ENCODE results near the gene PTH1R.

Gene PTH1R

DNA sequence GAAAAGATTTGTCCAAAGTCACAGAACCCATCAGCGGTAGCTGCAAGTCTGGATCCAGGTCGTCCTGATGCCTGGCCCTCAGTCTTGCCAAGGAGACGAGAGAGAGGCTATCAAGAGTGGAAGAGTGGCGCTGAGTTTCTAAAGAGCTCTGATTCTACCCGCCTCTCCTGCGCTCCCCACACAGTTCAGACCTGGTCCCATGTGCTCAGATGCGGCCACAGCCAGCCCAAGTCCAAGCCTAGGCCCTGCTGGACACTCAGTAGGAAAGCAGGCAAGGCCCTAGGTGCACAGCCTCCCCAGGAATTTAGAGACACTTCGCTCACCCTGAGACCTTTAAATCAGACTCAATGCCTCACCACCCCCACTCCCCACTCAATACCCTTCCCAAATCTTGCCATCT is 66.7 kb downstream of the PTH1R start:
- no peak overlapping the region for H3K4me3 ChIP-seq (ENCODE audit: low read depth, low read length)
- no peak for DNase-seq (ENCODE audit: low read depth)
- no peak for TF ChIP-seq MYC (IDR thresholded peaks at IDR 0.05; ENCODE audit: low read depth, low read length)
- TF ChIP-seq POLR2A (IDR thresholded peaks at IDR 0.05; ENCODE audit: extremely low read depth, insufficient read length): no peak
- TF ChIP-seq MAX (IDR thresholded peaks at IDR 0.05; ENCODE audit: low read depth, low read length): no peak
- TF ChIP-seq, protein P1, sequence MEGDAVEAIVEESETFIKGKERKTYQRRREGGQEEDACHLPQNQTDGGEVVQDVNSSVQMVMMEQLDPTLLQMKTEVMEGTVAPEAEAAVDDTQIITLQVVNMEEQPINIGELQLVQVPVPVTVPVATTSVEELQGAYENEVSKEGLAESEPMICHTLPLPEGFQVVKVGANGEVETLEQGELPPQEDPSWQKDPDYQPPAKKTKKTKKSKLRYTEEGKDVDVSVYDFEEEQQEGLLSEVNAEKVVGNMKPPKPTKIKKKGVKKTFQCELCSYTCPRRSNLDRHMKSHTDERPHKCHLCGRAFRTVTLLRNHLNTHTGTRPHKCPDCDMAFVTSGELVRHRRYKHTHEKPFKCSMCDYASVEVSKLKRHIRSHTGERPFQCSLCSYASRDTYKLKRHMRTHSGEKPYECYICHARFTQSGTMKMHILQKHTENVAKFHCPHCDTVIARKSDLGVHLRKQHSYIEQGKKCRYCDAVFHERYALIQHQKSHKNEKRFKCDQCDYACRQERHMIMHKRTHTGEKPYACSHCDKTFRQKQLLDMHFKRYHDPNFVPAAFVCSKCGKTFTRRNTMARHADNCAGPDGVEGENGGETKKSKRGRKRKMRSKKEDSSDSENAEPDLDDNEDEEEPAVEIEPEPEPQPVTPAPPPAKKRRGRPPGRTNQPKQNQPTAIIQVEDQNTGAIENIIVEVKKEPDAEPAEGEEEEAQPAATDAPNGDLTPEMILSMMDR (IDR thresholded peaks at IDR 0.05; ENCODE audit: low read depth, low read length): no peak

DNA sequence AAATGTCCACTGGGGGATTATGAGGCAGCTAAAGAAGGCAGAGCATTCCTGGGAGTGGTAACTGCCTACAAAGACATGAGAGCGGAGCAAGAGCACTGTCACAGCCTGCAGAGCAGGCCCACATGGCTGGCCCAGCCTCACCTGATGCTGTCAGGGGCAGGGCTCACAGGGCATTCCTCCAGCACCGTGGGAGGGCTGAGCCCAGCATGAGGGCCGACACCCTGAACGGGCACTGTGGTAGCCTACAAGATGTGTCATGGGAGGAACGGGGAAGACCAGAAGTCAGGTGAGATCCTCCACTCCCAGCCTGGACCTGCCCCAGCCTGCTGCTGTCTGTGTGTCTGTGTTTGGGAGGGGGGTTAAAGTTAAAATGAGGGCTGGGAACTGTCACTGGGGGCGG is 68.9 kb downstream of the PTH1R start:
- no peak for DNase-seq (ENCODE audit: low read depth)
- no peak overlapping the region for H3K4me3 ChIP-seq (ENCODE audit: low read depth, low read length)
- no peak for TF ChIP-seq MYC (IDR thresholded peaks at IDR 0.05; ENCODE audit: low read depth, low read length)
- TF ChIP-seq POLR2A (IDR thresholded peaks at IDR 0.05; ENCODE audit: extremely low read depth, insufficient read length): no peak
- TF ChIP-seq, protein P1 (IDR thresholded peaks at IDR 0.05; ENCODE audit: low read depth, low read length): no peak
- no peak for TF ChIP-seq MAX (IDR thresholded peaks at IDR 0.05; ENCODE audit: low read depth, low read length)

GRCh38 chr3:46946856-46947545 is 69.5 kb downstream of the PTH1R start:
- peak; percentile 85 for DNase-seq (ENCODE audit: low read depth)
- H3K4me3 ChIP-seq (ENCODE audit: low read depth, low read length): no peak overlapping the region
- TF ChIP-seq, protein P1 (IDR thresholded peaks at IDR 0.05; ENCODE audit: low read depth, low read length): no peak
- TF ChIP-seq MYC (IDR thresholded peaks at IDR 0.05; ENCODE audit: low read depth, low read length): no peak
- no peak for TF ChIP-seq MAX (IDR thresholded peaks at IDR 0.05; ENCODE audit: low read depth, low read length)
- TF ChIP-seq POLR2A (IDR thresholded peaks at IDR 0.05; ENCODE audit: extremely low read depth, insufficient read length): no peak

GRCh38 chr3:46947546-46947901 is 70.0 kb downstream of the PTH1R start:
- DNase-seq (ENCODE audit: low read depth): no peak

GRCh38 chr3:46947981-46948791 is 70.7 kb downstream of the PTH1R start:
- TF ChIP-seq MYC (IDR thresholded peaks at IDR 0.05; ENCODE audit: low read depth, low read length) (no peak), POLR2A (IDR thresholded peaks at IDR 0.05; ENCODE audit: extremely low read depth, insufficient read length) (no peak)
- TF ChIP-seq, protein P1 (IDR thresholded peaks at IDR 0.05; ENCODE audit: low read depth, low read length): no peak
- DNase-seq (ENCODE audit: low read depth): peak; percentile 88
- no peak overlapping the region for H3K4me3 ChIP-seq (ENCODE audit: low read depth, low read length)

More at GRCh38 chr3:46947546-46947901, 70.0 kb downstream of the PTH1R start:
- no peak overlapping the region for H3K4me3 ChIP-seq (ENCODE audit: low read depth, low read length)
- TF ChIP-seq POLR2A (IDR thresholded peaks at IDR 0.05; ENCODE audit: extremely low read depth, insufficient read length) (no peak), MYC (IDR thresholded peaks at IDR 0.05; ENCODE audit: low read depth, low read length) (no peak), MAX (IDR thresholded peaks at IDR 0.05; ENCODE audit: low read depth, low read length) (no peak)
- TF ChIP-seq, protein P1 (IDR thresholded peaks at IDR 0.05; ENCODE audit: low read depth, low read length): no peak

Measured in NB4 (cell line).